Measurements from ENCODE around the gene RBMS2.

- no peak for TF ChIP-seq POLR2AphosphoS5 (IDR thresholded peaks at IDR 0.05; ENCODE audit: borderline replicate concordance, low read depth, low read length)
- TF ChIP-seq EZH2 (IDR thresholded peaks at IDR 0.05), result no peak
- no peak for TF ChIP-seq FOXP2 (optimal IDR thresholded peaks at IDR 0.05; ENCODE audit: control extremely low read depth, extremely low read length, insufficient read depth)
These were observed 94.6 kb downstream of the RBMS2 start for GRCh38 chr12:56616244-56616643.
